GM06990 (cell line): ENCODE data around the gene H2BW2.
"Not testable (repeated sequence)": the region's sequence is repeated elsewhere in the genome, so short reads cannot be mapped to it uniquely, and the experiment has no call there.

ENCODE experiments used
- DNase-seq: peaks from one replicate; pipeline ENCODE4 v3.0.0-alpha.2; 2011; ENCODE audit not compliant: insufficient read length; ENCODE audit errors: extremely low read depth
- H3K27me3 ChIP-seq: replicated peaks from 2 replicates; pipeline ENCODE4 v1.6.0; 2011; ENCODE audit warnings: low read length; ENCODE audit not compliant: control insufficient read depth, insufficient read depth
- H3K36me3 ChIP-seq: 2 replicates; pipeline ENCODE4 v1.5.1; 2011; ENCODE audit warnings: low read length; ENCODE audit not compliant: control insufficient read depth, insufficient read depth
- H3K4me3 ChIP-seq: replicated peaks from 2 replicates; pipeline ENCODE4 v1.5.1; 2011; ENCODE audit warnings: low read depth, mild to moderate bottlenecking, control low read depth, low read length
- CTCF ChIP-seq: IDR thresholded peaks from 2 replicates; pipeline ENCODE4 v1.5.1; 2011; ENCODE audit warnings: low read length, control low read depth, mild to moderate bottlenecking, inconsistent platforms; ENCODE audit not compliant: insufficient read depth, poor library complexity, severe bottlenecking

Gene H2BW2

DNA sequence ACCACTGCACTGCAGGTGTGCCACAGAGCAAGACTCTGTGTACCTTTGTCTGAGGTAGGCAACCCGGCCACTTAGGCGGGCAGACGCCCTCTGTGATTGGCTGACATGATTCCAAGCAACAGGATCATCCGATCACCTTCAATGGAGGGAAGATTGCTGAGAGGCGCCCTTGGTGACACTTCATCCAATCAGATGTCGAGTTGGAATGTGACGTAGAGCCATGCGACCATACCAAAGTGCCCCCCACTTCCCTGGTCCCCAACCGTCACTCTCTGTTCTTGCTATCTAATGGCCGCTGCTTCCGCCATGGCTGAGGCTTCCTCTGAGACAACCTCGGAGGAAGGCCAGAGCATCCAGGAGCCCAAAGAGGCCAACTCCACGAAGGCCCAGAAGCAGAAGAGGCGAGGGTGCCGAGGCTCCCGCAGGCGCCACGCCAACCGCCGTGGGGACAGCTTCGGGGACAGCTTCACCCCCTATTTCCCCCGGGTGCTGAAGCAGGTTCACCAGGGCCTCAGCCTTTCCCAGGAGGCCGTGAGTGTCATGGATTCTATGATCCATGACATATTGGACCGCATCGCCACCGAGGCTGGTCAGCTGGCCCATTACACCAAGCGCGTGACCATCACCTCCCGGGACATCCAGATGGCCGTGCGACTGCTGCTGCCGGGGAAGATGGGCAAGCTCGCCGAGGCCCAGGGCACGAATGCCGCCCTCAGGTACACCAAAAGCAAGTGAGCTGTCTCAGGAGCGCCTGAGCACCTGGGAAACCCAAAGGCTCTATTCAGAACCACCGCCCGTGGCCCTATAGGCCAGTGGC lies at the start of gene H2BW2:
Gene H2BW2, plus strand, starts transcription at position 268 of the 817 bp plus-strand sequence. Its CDS starts 39 bp downstream, at position 307.
- no peaks in the 10 kb centered on the region; the same call in none of the 2 replicates for H3K27me3 ChIP-seq
- no peak for TF ChIP-seq CTCF
- DNase-seq = no peak
- no peak within 1 kb of the TSS for H3K4me3 ChIP-seq
- no peaks in the 10 kb centered on the region for H3K36me3 ChIP-seq

DNA sequence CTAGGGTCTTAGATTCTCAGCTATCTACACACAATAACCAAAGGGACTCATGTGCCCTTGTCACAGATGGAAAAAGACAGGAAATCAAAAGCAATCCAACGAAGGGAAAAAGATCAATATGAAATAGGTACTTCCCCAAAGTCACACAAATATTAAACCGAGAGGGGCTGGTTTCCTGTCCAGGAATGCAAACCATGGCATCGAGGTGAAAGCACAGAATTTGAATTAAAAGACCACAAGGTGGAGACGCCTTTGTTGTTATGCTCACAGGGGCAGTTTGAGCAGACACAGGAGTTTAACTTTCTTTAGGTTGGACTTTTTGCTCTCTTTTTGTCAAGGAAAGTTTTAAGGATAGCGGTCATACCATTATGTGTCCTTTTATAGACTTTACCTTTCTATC lies 40.5 kb upstream of the H2BW2 start:
- no peak for DNase-seq
- Histone ChIP-seq H3K27me3 (no peaks in the 10 kb centered on the region), H3K36me3 (no peaks in the 10 kb centered on the region), H3K4me3 (no peak overlapping the region)
- TF ChIP-seq CTCF = no peak

- DNase-seq = no peak
- no peaks in the 10 kb centered on the region for H3K27me3 ChIP-seq
- no peak for TF ChIP-seq CTCF
- no peak overlapping the region for H3K4me3 ChIP-seq
- H3K36me3 ChIP-seq = no peaks in the 10 kb centered on the region
Observed at GRCh38 chrX:104008831-104009230, 30.9 kb upstream of the H2BW2 start.

DNA sequence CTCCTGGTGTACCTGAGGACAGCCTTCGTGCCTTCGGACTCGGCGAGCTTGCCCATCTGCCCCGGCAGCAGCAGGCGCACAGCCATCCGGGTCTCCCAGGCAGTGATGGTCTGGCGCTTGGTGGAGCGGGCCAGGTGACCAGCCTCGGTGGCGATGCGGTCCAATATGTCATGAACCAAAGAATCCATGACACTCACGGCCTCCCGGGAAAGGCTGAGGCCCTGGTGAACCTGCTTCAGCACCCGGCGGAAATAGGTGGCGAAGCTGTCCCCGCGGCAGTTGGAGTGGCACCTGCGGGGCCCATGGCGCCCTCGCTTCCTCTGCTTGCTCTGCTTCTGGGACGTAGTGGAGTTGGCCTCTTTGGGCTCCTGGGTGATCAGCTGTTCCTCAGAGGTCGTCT lies 26.6 kb upstream of the H2BW2 start:
- H3K36me3 ChIP-seq = no peaks in the 10 kb centered on the region
- no peak for DNase-seq
- no peak overlapping the region for H3K4me3 ChIP-seq
- H3K27me3 ChIP-seq = no peaks in the 10 kb centered on the region
- no peak for TF ChIP-seq CTCF

- H3K36me3 ChIP-seq = no peaks in the 10 kb centered on the region
- no peak for DNase-seq
- H3K27me3 ChIP-seq = no peaks in the 10 kb centered on the region
- TF ChIP-seq CTCF = no peak
- no peak within 1 kb of the TSS for H3K4me3 ChIP-seq
Observed at GRCh38 chrX:104013606-104014005, 26.1 kb upstream of the H2BW2 start, which contains the start of gene H2BW1. TSS of gene H2BW1 (minus strand) at chrX:104013708. CDS start at chrX:104013576, 132 bp downstream.

- not testable (repeated sequence) for H3K36me3 ChIP-seq, H3K27me3 ChIP-seq, H3K4me3 ChIP-seq, DNase-seq
Observed at GRCh38 chrX:104015576-104015975, 24.2 kb upstream of the H2BW2 start.
